Heart right ventricle (tissue), 16 donors: ENCODE results near the gene LPP. TPM values are rescaled to one million over a fixed set of nuclear protein-coding genes. Genes with fewer than 3 reads are reported as not detected.

ENCODE experiments used
- ATAC-seq, 8 donors: fragments of 200-7000 bp; cut with Tn5 transposase; one replicate each; pipeline ENCODE4 v1.9.1; 2020; ENCODE audit warnings: mild to moderate bottlenecking in 8 of 8, moderate library complexity in 8 of 8, moderate number of reproducible peaks in 1 of 8
- DNase-seq, 2 donors: peaks; one replicate each; pipeline ENCODE4 v3.0.0-alpha.2; 2020
- H3K27ac ChIP-seq, 10 donors: fragments of 200-600 bp; sonication (generic) in 2 of 10; one replicate each; pipeline versions ENCODE4 v1.5.0 to v1.8.0; 2020 to 2022; ENCODE audit warnings: mild to moderate bottlenecking in 3 of 10
- H3K27me3 ChIP-seq, 7 donors: fragments of 200-600 bp; one replicate each; pipeline ENCODE4 v1.8.0; 2021 to 2022; ENCODE audit warnings: mild to moderate bottlenecking in 2 of 7
- H3K36me3 ChIP-seq, 9 donors: fragments of 200-600 bp; sonication (generic) in 1 of 9; one replicate each; pipeline versions ENCODE4 v1.5.0 to v1.8.0; 2020 to 2022; ENCODE audit warnings: mild to moderate bottlenecking in 2 of 9
- H3K4me1 ChIP-seq, 9 donors: fragments of 200-600 bp; sonication (generic) in 1 of 9; one replicate each; pipeline versions ENCODE4 v1.5.0 to v1.8.0; 2020 to 2022; ENCODE audit warnings: mild to moderate bottlenecking in 4 of 9
- H3K4me3 ChIP-seq, 10 donors: fragments of 200-600 bp; sonication (generic) in 2 of 10; one replicate each; pipeline versions ENCODE4 v1.5.0 to v1.8.0; 2020 to 2022; ENCODE audit warnings: mild to moderate bottlenecking in 7 of 10, moderate library complexity in 2 of 10
- H3K9me3 ChIP-seq, 11 donors: fragments of 200-600 bp in 10 of 11; sonication (generic) in 2 of 11; one replicate each; pipeline versions ENCODE4 v1.5.0 to v1.8.0; 2013 to 2022; ENCODE audit warnings: mild to moderate bottlenecking in 2 of 11, control low read depth in 1 of 11, moderate library complexity in 1 of 11
- CTCF ChIP-seq, 9 donors: fragments of 200-600 bp; sonication (generic) in 2 of 9; IDR thresholded peaks; one replicate each; pipeline versions ENCODE4 v1.5.0 to v1.8.0; 2021 to 2022; ENCODE audit warnings: antibody characterized with exemption in 9 of 9, mild to moderate bottlenecking in 5 of 9, moderate library complexity in 1 of 9
- WGBS, 2 donors: extraction: QIAGEN DNeasy Blood & Tissue Kit; methylation state at CpG; one replicate each; pipeline ENCODE4 v1.1.7; 2013; ENCODE audit warnings: inconsistent platforms in 1 of 2; 5-methylcytosine and 5-hydroxymethylcytosine counted together
- intact Hi-C, 10 donors: fragments of 100-400 bp; cut with DNase I; formaldehyde crosslinking; loops; one replicate each; pipeline versions ENCODE4 v1.11.1 to v1.14.2; 2022
- polyA plus RNA-seq, 2 donors: library from polyadenylated mRNA; stranded (reverse); fragments of 200-250 nt; gene quantifications; one replicate each; pipeline ENCODE4 v1.2.3, GENCODE V29; 2013
- total RNA-seq, 10 donors: library from RNA; stranded (reverse); fragmentation: NEBNext Ultra II Directional in 3 of 10; extraction: Animal tissue kit (Norgen Biotek cat#: 25700) in 3 of 10; gene quantifications; one replicate each; pipeline versions ENCODE4 v1.2.1 to v1.2.4, GENCODE V29; 2021 to 2023
- donor health status: Arrhythmogenic right ventricular cardiomyopathy.
- donor health status: ischemic (EF 13 %, LVEDD 7.1; RV severe dilation, severe dysfunction).
- donor health status: healthy with polysubstance abuse.
- donor health status: DM: no; HTN: yes; CAD: no.
- donor health status: DM: no; HTN: no; CAD: no.
- donor health status: ischemic (EF 25% LVEDD 6.9; RV normal size, moderate dysfunction).
- donor health status: ischemic (EF 25% LVEDD 5.7; RV mildly dilated, moderate dysfunction).
- donor health status: healthy.
- donor health status: DM: yes; HTN: yes; CAD: no.
- donor health status: Ischemic cardiomyopathy.
- donor health status: ischemic (EF 35%, LVEDD 5.7; RV mildly dilated, moderate dysfunction).
- donor health status: nonischemic (EF 11% LVEDD 7.7; RV severe dilation, severe dysfunction).
- donor health status: DM: yes; HTN: yes; CAD: no.
- donor health status: PGD.
- donor health status: ischemic (EF 29% LVEDD 5.4; RV normal size, mild dysfunction).
- donor health status: nonischemic (EF 23%, LVEDD 6.1; RV moderate dilation, normal function).

Gene LPP
- total and polyA plus RNA-seq, 12 donors, result 8.5 to 188 (median 140) TPM

- peak in 1 of 8 donors; percentile 33 for ATAC-seq
- H3K9me3 ChIP-seq, result no peaks in the 10 kb centered on the region
- peaks cover 0 to 36% (median 6%) of the 10 kb centered on the region in 9 donors for H3K4me1 ChIP-seq
- TF ChIP-seq CTCF (IDR thresholded peaks at IDR 0.05), result no peak
- H3K36me3 ChIP-seq, result peaks cover 0 to 35% (median 0%) of the 10 kb centered on the region in 9 donors
- no peaks in the 10 kb centered on the region for H3K27me3 ChIP-seq
- 94 to 95% methylated on average over 4 of the region's 4 CpGs for WGBS, 2 donors
- intact Hi-C loops, result no loop called here
- H3K4me3 ChIP-seq, result no peak overlapping the region
- H3K27ac ChIP-seq, result no peak overlapping the region
- no peak for DNase-seq
Measured at GRCh38 chr3:188404701-188405100, 250.7 kb downstream of the LPP start.

GRCh38 chr3:188407158-188407880 lies 253.4 kb downstream of the LPP start:
- Histone ChIP-seq H3K36me3 (peaks cover 0 to 38% (median 0%) of the 10 kb centered on the region in 9 donors), H3K9me3 (no peaks in the 10 kb centered on the region), H3K4me1 (peaks cover 0 to 13% (median 0%) of the 10 kb centered on the region in 9 donors), H3K4me3 (no peak overlapping the region), H3K27me3 (no peaks in the 10 kb centered on the region), H3K27ac (no peak overlapping the region)
- DNase-seq, result no peak
- 65 to 68% methylated on average over 6 of the region's 6 CpGs for WGBS, 2 donors
- peak in 1 of 8 donors; percentile 12 for ATAC-seq
- intact Hi-C loops, result no loop called here
- no peak for TF ChIP-seq CTCF (IDR thresholded peaks at IDR 0.05)

- Histone ChIP-seq H3K27ac (no peak overlapping the region), H3K27me3 (no peaks in the 10 kb centered on the region), H3K4me3 (no peak overlapping the region), H3K36me3 (peaks cover 0 to 40% (median 0%) of the 10 kb centered on the region in 9 donors), H3K4me1 (peaks cover 0 to under 1% (median 0%) of the 10 kb centered on the region in 9 donors), H3K9me3 (no peaks in the 10 kb centered on the region)
- TF ChIP-seq CTCF (IDR thresholded peaks at IDR 0.05), result no peak
- DNase-seq (no peak), ATAC-seq (no peak)
- WGBS, 2 donors, result 92 to 93% methylated on average over 3 of the region's 3 CpGs
- intact Hi-C loops, result no loop called here
Measured at GRCh38 chr3:188408831-188409230, 254.9 kb downstream of the LPP start.

GRCh38 chr3:188411750-188412149 lies 257.8 kb downstream of the LPP start:
- no peak for TF ChIP-seq CTCF (IDR thresholded peaks at IDR 0.05)
- Histone ChIP-seq H3K9me3 (no peaks in the 10 kb centered on the region), H3K27me3 (no peaks in the 10 kb centered on the region), H3K36me3 (peaks cover 0 to 31% (median 0%) of the 10 kb centered on the region in 9 donors), H3K4me1 (no peaks in the 10 kb centered on the region), H3K27ac (no peak overlapping the region), H3K4me3 (no peak overlapping the region)
- ATAC-seq, result no peak
- 83 to 85% methylated on average over 2 of the region's 2 CpGs for WGBS, 2 donors
- intact Hi-C loops, result no loop called here
- DNase-seq, result no peak
